Hypothalamus (tissue), 51 donors: Measurements from ENCODE around the gene CLSTN2.

Source experiments
- DNase-seq, 51 donors: peaks; one replicate each; lab custom pipeline; 2025; lab: John Stamatoyannopoulos, UW

Gene CLSTN2

DNA sequence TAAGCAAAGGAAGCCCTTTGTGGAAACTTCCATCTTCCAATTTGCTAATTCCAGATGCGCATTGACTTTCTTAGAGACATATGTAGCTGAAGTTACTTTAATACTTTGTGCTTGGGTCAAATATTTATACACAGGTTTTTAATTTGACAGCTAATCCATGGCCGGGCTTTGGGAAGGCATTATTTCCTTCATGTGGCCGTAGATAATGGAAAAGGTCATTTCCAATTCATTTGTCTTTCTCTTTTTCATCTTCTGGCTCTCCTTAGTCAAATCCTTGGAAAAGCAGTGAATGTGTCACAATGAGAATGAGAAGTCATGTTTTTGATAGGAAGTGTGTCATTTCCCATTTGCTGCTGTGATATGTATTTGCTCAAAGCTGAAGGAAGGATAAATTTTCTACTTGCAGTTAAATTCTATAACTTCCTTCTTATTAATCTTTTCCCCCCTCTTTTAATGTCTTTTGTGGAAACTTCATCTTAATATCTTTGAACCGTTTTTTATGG is 323.3 kb downstream of the CLSTN2 start:
- no peak for DNase-seq

GRCh38 chr3:140265302-140265701 is 330.3 kb downstream of the CLSTN2 start:
- no peak for DNase-seq

DNA sequence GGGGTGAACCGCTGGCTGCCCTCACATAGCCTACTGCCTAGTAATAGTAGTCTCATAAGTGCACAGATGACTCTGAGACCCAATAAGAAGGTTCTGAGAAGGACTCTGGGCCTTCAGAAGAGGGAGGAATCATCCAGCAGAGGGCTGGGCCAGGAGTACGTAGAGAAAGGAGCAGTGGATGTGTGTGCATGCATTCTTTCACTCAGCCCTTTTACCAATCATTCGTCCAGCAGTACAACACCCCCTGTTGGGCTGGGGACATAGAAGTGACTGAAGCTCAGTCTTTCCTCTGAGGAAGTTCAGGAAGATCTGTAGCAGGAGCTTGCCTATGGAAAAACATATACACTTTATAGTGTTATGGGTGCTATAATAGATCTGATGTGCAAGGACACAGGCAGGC is 333.1 kb downstream of the CLSTN2 start:
- DNase-seq: no peak

- DNase-seq: no peak
Measured at GRCh38 chr3:140268610-140269009, 333.6 kb downstream of the CLSTN2 start.

- no peak for DNase-seq
Measured at GRCh38 chr3:140270329-140270728, 335.3 kb downstream of the CLSTN2 start.

GRCh38 chr3:140273542-140274195 is 338.7 kb downstream of the CLSTN2 start:
- no peak for DNase-seq

DNA sequence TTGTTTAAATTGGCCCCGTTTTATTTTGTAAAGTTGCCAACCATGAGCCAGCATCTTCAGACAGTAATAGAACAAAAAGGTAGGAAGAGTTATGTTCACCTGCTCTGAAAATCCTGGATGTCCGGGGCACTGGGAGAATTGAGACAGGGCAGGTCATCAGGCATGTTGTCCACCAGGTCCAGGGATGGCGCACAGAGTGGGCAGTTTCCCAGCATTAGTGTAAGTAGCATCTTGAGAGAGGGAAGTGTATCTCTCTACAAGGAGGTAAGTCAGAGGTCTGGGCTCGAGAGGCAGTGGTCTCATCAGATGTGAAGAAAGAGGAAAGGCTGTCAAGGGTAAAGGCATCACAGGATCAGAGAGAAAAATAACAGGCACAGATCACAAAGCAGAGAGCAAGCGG is 339.4 kb downstream of the CLSTN2 start:
- no peak for DNase-seq

- DNase-seq: peak in 1 of 51 donors; percentile 7
Measured at GRCh38 chr3:140276703-140277102, 341.7 kb downstream of the CLSTN2 start.

- DNase-seq: no peak
Measured at GRCh38 chr3:140277886-140278285, 342.9 kb downstream of the CLSTN2 start.

- peak in 1 of 51 donors; percentile 3 for DNase-seq
Measured at GRCh38 chr3:140284372-140284771, 349.4 kb downstream of the CLSTN2 start.

- no peak for DNase-seq
Measured at GRCh38 chr3:140285380-140285779, 350.4 kb downstream of the CLSTN2 start.

DNA sequence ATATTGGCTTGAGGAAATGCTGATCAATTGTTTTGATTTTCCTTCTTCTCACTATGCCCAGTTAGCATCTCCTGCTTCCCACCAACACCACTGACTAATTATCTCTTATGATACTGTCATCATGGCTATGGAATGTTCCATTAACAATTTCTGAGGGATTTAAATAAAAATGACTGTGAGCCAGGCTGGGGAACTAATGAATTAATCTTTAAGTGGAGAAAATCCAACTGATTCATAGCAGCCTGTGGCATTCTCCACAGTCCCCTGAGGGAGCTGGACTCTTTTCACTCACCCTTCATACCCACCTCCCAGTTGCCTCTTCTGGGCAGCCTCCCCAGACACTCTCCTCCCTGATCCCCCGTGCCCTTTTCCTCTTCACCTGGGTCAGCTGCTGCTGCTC is 353.6 kb downstream of the CLSTN2 start:
- no peak for DNase-seq

GRCh38 chr3:140290105-140290504 is 355.1 kb downstream of the CLSTN2 start:
- DNase-seq: no peak

GRCh38 chr3:140292170-140292569 is 357.2 kb downstream of the CLSTN2 start:
- no peak for DNase-seq

DNA sequence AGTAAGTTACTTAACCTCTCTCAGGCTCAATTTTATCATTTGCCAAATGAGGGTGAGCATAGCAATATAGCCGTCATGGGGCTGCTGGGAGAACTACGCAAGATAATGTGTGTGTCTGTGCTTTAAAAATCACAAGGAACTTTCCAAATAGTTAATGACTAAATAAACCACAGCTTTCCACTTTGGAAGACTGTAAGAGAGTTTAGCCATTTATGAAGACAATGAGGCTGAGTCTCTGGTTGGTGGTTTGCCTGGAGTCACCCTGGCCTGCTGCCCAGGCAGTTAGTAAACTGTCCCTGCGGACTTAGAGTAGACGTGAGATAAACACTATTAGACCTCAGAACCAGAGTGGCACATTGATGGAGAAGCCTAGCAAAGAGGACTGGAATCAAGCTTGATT is 357.7 kb downstream of the CLSTN2 start:
- DNase-seq: peak in 4 of 51 donors; percentile 4 to 25 (median 8)

DNA sequence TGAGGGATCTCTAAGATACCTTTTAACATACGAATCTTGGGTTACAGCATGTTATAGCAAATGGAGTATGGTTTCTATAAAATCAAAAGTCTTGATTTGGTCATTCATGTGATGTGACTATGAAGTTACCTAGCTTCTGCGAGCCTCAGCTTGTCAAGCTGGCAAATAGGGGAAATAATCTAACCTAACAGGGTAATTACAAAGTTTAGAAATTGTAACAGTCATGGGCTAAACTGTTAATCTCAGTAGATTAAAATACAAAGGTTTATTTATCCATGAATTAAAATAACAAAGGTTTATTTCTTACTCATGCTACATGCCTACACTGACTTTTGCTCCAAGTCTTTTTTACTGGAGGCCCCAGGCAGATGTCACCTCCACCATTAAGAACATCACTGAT is 359.1 kb downstream of the CLSTN2 start:
- DNase-seq: no peak

GRCh38 chr3:140296796-140297352 is 361.9 kb downstream of the CLSTN2 start:
- no peak for DNase-seq

DNA sequence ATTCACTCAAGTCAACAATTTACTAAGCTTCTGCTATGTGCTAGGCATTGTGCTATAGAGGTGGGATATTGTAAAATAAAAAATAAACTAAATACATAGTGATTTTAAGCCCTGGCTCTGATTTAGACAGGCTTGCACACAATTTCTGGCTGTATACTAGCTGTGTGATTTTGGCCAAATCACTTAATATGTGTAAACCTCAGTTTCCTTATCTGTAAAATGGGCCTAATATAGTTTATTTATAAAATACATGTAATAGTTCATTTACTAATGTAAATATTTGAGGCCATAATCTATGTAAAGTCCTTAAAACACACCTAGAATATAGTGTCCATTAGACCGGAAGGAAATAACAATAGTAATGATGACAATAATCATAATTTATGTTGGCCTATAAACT is 363.1 kb downstream of the CLSTN2 start:
- DNase-seq: no peak

- DNase-seq: no peak
Measured at GRCh38 chr3:140298569-140299070, 363.6 kb downstream of the CLSTN2 start.

DNA sequence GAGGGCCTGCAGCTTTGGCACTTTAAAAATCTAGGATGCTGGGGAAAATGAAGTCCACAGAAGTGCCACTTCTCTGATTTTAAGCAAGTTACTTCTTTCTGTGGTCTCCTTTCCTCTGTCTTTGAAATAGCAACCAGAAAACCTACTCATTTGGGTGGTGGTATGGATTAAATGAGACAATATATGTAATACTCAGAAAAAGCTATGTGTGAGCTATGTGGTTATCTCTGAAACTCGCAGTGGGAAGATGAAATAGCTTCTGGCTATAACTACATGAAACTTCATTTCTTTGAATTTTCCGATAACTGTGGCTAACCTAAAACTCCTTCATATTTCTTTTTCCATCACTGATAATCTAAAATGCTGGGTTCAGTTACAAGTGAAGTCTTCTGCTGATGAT is 368.9 kb downstream of the CLSTN2 start:
- DNase-seq: no peak

DNA sequence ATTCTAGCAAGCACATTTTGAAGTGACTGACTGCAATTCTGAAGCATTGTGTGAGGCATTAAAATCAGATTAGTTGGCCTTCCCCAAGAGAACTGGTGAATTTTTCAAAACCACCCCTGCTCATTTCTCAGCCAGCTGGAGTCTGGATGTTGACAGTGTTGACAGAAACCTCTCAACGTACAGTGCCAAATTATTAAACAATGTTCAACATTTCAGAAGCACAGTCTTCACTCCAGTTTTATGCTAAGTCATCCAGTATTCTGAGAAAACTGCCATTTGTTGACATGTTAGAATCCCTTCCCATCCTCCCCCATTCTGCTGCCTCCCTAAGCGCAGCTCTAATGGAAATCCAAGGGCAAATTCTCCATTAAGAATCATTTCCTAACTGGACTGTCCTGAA is 373.6 kb downstream of the CLSTN2 start:
- no peak for DNase-seq

GRCh38 chr3:140311428-140311827 is 376.4 kb downstream of the CLSTN2 start:
- no peak for DNase-seq
